Mesendoderm (in vitro differentiated cells): ENCODE results near the gene ANO2. TPM values are rescaled to one million over a fixed set of nuclear protein-coding genes. Genes with fewer than 3 reads are reported as not detected.

Experiments
- DNase-seq: peaks from one replicate; pipeline ENCODE4 v3.0.0; 2013
- H2AK5ac ChIP-seq: 2 replicates; pipeline ENCODE4 v1.6.1; 2013; ENCODE audit warnings: low read length, inconsistent platforms
- H2BK120ac ChIP-seq: 2 replicates; pipeline ENCODE4 v1.6.1; 2013; ENCODE audit warnings: low read depth, mild to moderate bottlenecking, low read length, moderate library complexity, mixed read lengths
- H2BK15ac ChIP-seq: replicated peaks from 2 replicates; pipeline ENCODE4 v1.6.1; 2013; ENCODE audit warnings: low read depth, mild to moderate bottlenecking, moderate library complexity
- H2BK5ac ChIP-seq: 2 replicates; pipeline ENCODE4 v1.6.1; 2013; ENCODE audit warnings: low read length, inconsistent platforms
- H3K18ac ChIP-seq: 2 replicates; pipeline ENCODE4 v1.6.1; 2013; ENCODE audit warnings: mild to moderate bottlenecking, low read length, mixed read lengths
- H3K23ac ChIP-seq: one replicate; pipeline ENCODE4 v1.6.1; 2013; ENCODE audit warnings: low read length
- H3K27ac ChIP-seq: 2 replicates; pipeline ENCODE4 v1.5.1; 2013; ENCODE audit warnings: low read depth, mild to moderate bottlenecking, inconsistent platforms, low read length, moderate library complexity
- H3K27me3 ChIP-seq: 2 replicates; pipeline ENCODE4 v1.6.1; 2013; ENCODE audit warnings: low read length, control low read depth, mild to moderate bottlenecking, inconsistent platforms; ENCODE audit not compliant: insufficient read depth, poor library complexity
- H3K36me3 ChIP-seq: 2 replicates; pipeline ENCODE4 v1.6.1; 2013; ENCODE audit warnings: low read length, inconsistent platforms; ENCODE audit not compliant: control insufficient read depth, insufficient read depth
- H3K4ac ChIP-seq: one replicate; pipeline ENCODE4 v1.6.1; 2013; ENCODE audit warnings: low read depth, mild to moderate bottlenecking, low read length, moderate library complexity
- H3K4me1 ChIP-seq: 2 replicates; pipeline ENCODE4 v1.6.1; 2013; ENCODE audit warnings: low read depth, low read length, inconsistent platforms; ENCODE audit not compliant: control insufficient read depth
- H3K4me2 ChIP-seq: 2 replicates; pipeline ENCODE4 v1.6.1; 2013; ENCODE audit warnings: low read length
- H3K4me3 ChIP-seq: 2 replicates; pipeline ENCODE4 v1.5.1; 2013; ENCODE audit warnings: mild to moderate bottlenecking, low read length
- H3K56ac ChIP-seq: one replicate; pipeline ENCODE4 v1.6.1; 2013; ENCODE audit warnings: low read length
- H3K79me1 ChIP-seq: 2 replicates; pipeline ENCODE4 v1.6.1; 2013; ENCODE audit warnings: low read length, inconsistent platforms
- H3K79me2 ChIP-seq: 2 replicates; pipeline ENCODE4 v1.6.1; 2013; ENCODE audit warnings: mild to moderate bottlenecking, low read length; ENCODE audit not compliant: control insufficient read depth, insufficient read depth
- H3K9ac ChIP-seq: 2 replicates; pipeline ENCODE4 v1.6.1; 2013; ENCODE audit warnings: low read length, inconsistent platforms
- H4K5ac ChIP-seq: one replicate; pipeline ENCODE4 v1.6.1; 2013; ENCODE audit warnings: low read length
- H4K8ac ChIP-seq: one replicate; pipeline ENCODE4 v1.6.1; 2013; ENCODE audit warnings: low read depth, mild to moderate bottlenecking, control low read depth, low read length, moderate library complexity
- WGBS: extraction: QIAGEN DNeasy Blood & Tissue Kit; methylation state at CpG from one replicate; pipeline ENCODE4 v1.1.7; 2013; ENCODE audit warnings: low lambda C conversion rate, missing lambda C conversion rate; ENCODE audit not compliant: insufficient coverage; ENCODE audit errors: extremely low coverage; 5-methylcytosine and 5-hydroxymethylcytosine counted together
- small RNA-seq: library from polyadenylated mRNA; stranded (forward); fragments of <200 nt; extraction: miRNeasy Mini kit (QIAGEN cat#:217004); gene quantifications from one replicate; pipeline ENCODE3, GENCODE V24; 2013; ENCODE audit not compliant: insufficient read depth

ANO2 gene

GRCh38 chr12:5513406-5513805 is 431.7 kb downstream of the ANO2 start:
- H4K5ac ChIP-seq = no peak overlapping the region
- H3K79me1 ChIP-seq = no peaks in the 10 kb centered on the region
- H3K9ac ChIP-seq = no peak overlapping the region
- no peak for DNase-seq
- no peak overlapping the region for H3K56ac ChIP-seq
- H3K18ac ChIP-seq = no peak overlapping the region
- H3K27ac ChIP-seq = no peak overlapping the region
- H3K4me1 ChIP-seq = no peaks in the 10 kb centered on the region
- no peak overlapping the region for H3K23ac ChIP-seq
- H2BK120ac ChIP-seq = no peak overlapping the region
- no CpG with 5 or more reads among the region's 4 CpGs for WGBS
- no peak overlapping the region for H3K4me3 ChIP-seq
- no peak overlapping the region for H2AK5ac ChIP-seq
- H3K79me2 ChIP-seq = no peaks in the 10 kb centered on the region
- H3K27me3 ChIP-seq = no peaks in the 10 kb centered on the region
- no peak overlapping the region for H3K4ac ChIP-seq
- no peaks in the 10 kb centered on the region for H3K36me3 ChIP-seq
- no peak overlapping the region for H2BK5ac ChIP-seq
- no peak overlapping the region for H3K4me2 ChIP-seq
- no peak overlapping the region for H4K8ac ChIP-seq
- H2BK15ac ChIP-seq = no peak overlapping the region

Small RNAs within 50 kb of the gene (small RNA-seq; reads per million reads assigned to genes)
- gene AC137627.1 = not detected
